ENCODE data around the gene RBMS3. TPM values are rescaled to one million over a fixed set of nuclear protein-coding genes. Genes with fewer than 3 reads are reported as not detected.

The RBMS3 gene
- total RNA-seq, 1 donor from 2014 or later: 3.8 TPM

DNA sequence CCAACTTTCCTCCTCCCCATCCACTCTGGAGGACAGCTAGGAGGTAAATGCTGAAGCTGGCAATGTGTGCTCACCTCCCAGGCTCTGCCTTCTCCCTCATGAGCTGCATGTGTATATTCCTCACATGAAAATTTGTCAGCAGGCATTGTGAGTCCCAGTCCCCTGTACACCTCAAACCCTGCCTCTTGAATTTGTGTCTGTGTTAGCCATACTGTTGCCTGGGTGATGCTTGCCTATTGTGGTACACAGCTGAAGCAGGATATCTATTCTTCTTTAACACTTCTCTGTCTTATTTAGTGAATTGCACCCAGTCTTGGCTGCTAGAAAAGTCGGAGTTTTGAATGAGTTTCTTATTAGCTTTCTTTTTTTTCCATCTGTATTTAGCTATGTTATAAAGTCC is 739.5 kb downstream of the RBMS3 start:
- H3K36me3 Mint-ChIP-seq (ENCODE audit: insufficient read depth): no peaks in the 10 kb centered on the region
- H3K27ac Mint-ChIP-seq: no peak overlapping the region
- H3K4me3 Mint-ChIP-seq (ENCODE audit: low read depth): no peak overlapping the region
- peaks cover 3% of the 10 kb centered on the region for H3K4me1 Mint-ChIP-seq (ENCODE audit: low read depth)
- TF ChIP-seq, protein P1, sequence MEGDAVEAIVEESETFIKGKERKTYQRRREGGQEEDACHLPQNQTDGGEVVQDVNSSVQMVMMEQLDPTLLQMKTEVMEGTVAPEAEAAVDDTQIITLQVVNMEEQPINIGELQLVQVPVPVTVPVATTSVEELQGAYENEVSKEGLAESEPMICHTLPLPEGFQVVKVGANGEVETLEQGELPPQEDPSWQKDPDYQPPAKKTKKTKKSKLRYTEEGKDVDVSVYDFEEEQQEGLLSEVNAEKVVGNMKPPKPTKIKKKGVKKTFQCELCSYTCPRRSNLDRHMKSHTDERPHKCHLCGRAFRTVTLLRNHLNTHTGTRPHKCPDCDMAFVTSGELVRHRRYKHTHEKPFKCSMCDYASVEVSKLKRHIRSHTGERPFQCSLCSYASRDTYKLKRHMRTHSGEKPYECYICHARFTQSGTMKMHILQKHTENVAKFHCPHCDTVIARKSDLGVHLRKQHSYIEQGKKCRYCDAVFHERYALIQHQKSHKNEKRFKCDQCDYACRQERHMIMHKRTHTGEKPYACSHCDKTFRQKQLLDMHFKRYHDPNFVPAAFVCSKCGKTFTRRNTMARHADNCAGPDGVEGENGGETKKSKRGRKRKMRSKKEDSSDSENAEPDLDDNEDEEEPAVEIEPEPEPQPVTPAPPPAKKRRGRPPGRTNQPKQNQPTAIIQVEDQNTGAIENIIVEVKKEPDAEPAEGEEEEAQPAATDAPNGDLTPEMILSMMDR (IDR thresholded peaks at IDR 0.05; ENCODE audit: unreplicated experiment): no peak
- H3K27me3 Mint-ChIP-seq: no peaks in the 10 kb centered on the region
- no peaks in the 10 kb centered on the region for H3K9me3 Mint-ChIP-seq (ENCODE audit: low read depth)
- DNase-seq (ENCODE audit: low spot score, unreplicated experiment): no peak

DNA sequence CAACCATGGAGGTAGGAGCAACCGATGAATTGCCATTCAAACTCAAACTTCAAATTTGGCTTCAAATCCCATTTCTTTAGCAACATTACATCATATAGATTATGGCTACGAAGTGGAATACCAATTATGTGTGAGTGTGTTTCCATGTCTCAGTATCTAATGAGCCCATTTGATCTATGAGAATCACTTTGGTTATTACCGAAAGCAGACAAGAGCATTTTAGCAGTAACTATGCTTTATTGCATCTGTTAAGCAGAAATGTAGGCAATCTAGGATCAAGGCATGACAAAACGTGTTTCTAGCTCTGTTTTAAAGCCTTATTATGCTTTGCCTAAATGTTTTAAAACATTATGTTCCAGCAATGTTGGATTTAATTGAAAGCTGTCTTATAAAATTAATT is 743.6 kb downstream of the RBMS3 start:
- TF ChIP-seq, protein P1 (IDR thresholded peaks at IDR 0.05; ENCODE audit: unreplicated experiment): no peak
- Mint-ChIP-seq H3K36me3 (ENCODE audit: insufficient read depth) (no peaks in the 10 kb centered on the region), H3K4me3 (ENCODE audit: low read depth) (no peak overlapping the region), H3K9me3 (ENCODE audit: low read depth) (no peaks in the 10 kb centered on the region), H3K27me3 (no peaks in the 10 kb centered on the region), H3K27ac (no peak overlapping the region), H3K4me1 (ENCODE audit: low read depth) (peaks cover 3% of the 10 kb centered on the region)
- DNase-seq (ENCODE audit: low spot score, unreplicated experiment): no peak

DNA sequence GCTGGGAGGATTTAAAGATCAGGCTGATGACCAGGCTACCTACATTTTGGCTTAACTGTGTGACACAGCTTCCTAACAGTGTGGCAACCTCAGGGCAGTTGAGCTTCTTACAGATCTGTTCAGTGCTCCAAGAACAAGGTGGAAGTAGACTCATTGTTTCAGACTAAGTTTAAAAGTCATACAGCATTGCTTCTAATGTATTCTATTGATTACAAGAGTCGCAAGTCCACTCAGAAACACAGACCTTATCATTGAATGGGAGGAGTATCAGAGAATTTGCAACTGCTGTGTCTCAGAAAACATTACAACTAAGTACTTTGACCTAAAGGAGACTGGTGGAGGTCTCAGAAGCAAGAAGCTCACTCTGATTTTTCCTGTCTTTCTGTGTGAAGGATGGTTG is 746.0 kb downstream of the RBMS3 start:
- Mint-ChIP-seq H3K4me3 (ENCODE audit: low read depth) (no peak overlapping the region), H3K27ac (no peak overlapping the region), H3K4me1 (ENCODE audit: low read depth) (no peaks in the 10 kb centered on the region), H3K27me3 (no peaks in the 10 kb centered on the region), H3K36me3 (ENCODE audit: insufficient read depth) (no peaks in the 10 kb centered on the region), H3K9me3 (ENCODE audit: low read depth) (no peaks in the 10 kb centered on the region)
- TF ChIP-seq, protein P1 (IDR thresholded peaks at IDR 0.05; ENCODE audit: unreplicated experiment): no peak
- no peak for DNase-seq (ENCODE audit: low spot score, unreplicated experiment)

DNA sequence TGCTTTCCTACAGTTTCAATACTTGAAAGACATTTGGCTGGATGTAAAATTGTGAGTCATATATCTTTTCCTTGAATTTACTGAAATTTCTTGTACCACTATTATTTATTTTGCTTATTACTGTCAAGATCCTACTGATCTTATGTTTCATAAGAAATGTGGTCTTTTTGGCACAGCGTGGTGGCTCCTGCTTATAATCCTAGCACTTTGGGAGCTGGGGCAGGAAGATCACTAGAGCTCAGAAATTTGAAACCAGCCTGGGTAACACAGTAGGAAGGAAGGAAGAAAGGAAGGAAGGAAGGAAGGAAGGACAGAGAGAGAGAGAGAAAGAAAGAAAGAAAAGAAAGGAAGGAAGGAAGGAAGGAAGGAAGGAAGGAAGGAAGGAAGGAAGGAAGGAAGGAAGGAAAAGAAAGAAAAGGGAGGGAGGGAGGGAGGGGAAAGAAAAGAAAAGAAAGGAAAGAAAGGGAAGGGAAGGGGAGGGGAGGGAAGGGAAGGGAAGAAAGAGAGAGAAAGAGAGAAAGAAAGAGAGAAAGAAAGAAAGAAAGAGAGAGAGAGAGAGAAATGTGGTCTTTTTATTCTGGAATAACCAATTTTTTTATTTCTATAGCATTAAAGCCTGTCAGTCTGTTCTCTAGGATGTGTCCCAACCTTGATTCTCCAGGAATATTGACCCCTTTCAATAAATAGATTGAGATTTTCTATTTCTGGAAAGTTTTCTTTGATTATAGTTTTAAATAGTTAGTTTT is 753.5 kb downstream of the RBMS3 start:
- Mint-ChIP-seq H3K36me3 (ENCODE audit: insufficient read depth) (no peaks in the 10 kb centered on the region), H3K27me3 (no peaks in the 10 kb centered on the region), H3K4me1 (ENCODE audit: low read depth) (no peaks in the 10 kb centered on the region), H3K9me3 (ENCODE audit: low read depth) (peaks cover 1% of the 10 kb centered on the region), H3K4me3 (ENCODE audit: low read depth) (no peak overlapping the region), H3K27ac (no peak overlapping the region)
- no peak for DNase-seq (ENCODE audit: low spot score, unreplicated experiment)
- TF ChIP-seq, protein P1 (IDR thresholded peaks at IDR 0.05; ENCODE audit: unreplicated experiment): no peak

DNA sequence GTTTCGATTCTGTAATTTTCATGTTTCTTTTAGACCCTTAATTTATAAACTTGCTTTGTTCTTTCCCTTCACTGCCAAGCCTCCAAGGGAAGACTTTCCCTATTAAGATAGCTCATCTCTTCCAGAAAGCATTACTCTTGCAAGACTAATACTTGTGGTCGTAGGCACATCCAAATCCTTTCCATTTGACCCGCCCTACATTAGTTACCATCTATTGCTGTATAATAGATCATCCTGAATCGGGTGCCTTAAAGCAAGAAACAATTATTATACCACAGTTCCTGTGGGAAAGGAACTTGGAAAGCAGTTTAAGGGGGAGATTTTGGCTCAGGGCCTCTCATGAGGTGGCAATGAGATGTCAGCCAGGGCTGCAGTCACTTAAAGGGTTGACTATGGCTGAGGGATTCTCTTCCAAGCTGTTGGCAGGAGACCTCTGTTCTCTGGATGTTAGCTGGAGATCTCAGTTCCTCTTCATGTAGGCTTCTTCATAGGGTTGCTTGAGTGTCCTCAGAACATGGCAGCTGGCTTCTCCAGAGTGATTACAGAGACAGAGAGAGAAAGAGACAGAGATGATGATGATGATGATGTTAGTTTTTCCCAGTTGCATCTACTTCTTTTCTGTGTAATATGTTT is 755.2 kb downstream of the RBMS3 start:
- DNase-seq (ENCODE audit: low spot score, unreplicated experiment): no peak
- Mint-ChIP-seq H3K36me3 (ENCODE audit: insufficient read depth) (no peaks in the 10 kb centered on the region), H3K4me3 (ENCODE audit: low read depth) (no peak overlapping the region), H3K27ac (no peak overlapping the region), H3K9me3 (ENCODE audit: low read depth) (peaks cover 8% of the 10 kb centered on the region), H3K27me3 (no peaks in the 10 kb centered on the region), H3K4me1 (ENCODE audit: low read depth) (no peaks in the 10 kb centered on the region)
- TF ChIP-seq, protein P1 (IDR thresholded peaks at IDR 0.05; ENCODE audit: unreplicated experiment): no peak
